HCT116 (cell line): ENCODE results near the gene CDK14. TPM values are rescaled to one million over a fixed set of nuclear protein-coding genes. Genes with fewer than 3 reads are reported as not detected.

ENCODE experiments used
- ATAC-seq: fragments of 200-7000 bp; cut with Tn5 transposase; 2 replicates; pipeline ENCODE4 v1.9.1; 2020; ENCODE audit warnings: mild to moderate bottlenecking, moderate library complexity
- BruUV-seq: library from RNA; stranded (reverse); fragments of 400-500 nt; replicated peaks from 2 replicates; lab custom pipeline; 2021; lab: Mats Ljungman, UMichigan
- CTCF ChIA-PET: fragments of 300-600 bp; sonication (Branson Sonifier 250); formaldehyde crosslinking; loops from one replicate; lab custom pipeline; 2021; ENCODE audit warnings: antibody characterized with exemption; lab: Charles Lee
- POLR2A ChIA-PET: fragments of 300-600, 350-600 bp; sonication (Branson Sonifier 250); formaldehyde crosslinking; loops from one replicate; lab custom pipeline; 2021; ENCODE audit warnings: antibody characterized with exemption; lab: Charles Lee
- RAD21 ChIA-PET, 2 experiments: fragments of 300-600 bp; sonication (Branson Sonifier 250); formaldehyde crosslinking; loops; one replicate each; lab custom pipeline; 2023; ENCODE audit warnings: low total read pairs in 2 of 2; ENCODE audit not compliant: uncharacterized antibody in 2 of 2, unreplicated experiment in 2 of 2, low non-redundant PET in 1 of 2; lab: Charles Lee
- DNase-seq: peaks from one replicate; pipeline ENCODE4 v3.0.0-alpha.2; 2010; ENCODE audit warnings: low read depth, low spot score
- H2AFZ ChIP-seq: fragments of 200-600 bp; shearing (Covaris generic), sonication (generic); 2 replicates; pipeline ENCODE4 v1.6.1; 2017; ENCODE audit warnings: low read depth, mixed run types, mixed read lengths, antibody characterized with exemption, low read length; ENCODE audit not compliant: poor library complexity, severe bottlenecking
- H3K27ac ChIP-seq: 2 replicates; pipeline ENCODE4 v1.5.1; 2012; ENCODE audit warnings: low read depth, low read length
- H3K27me3 ChIP-seq: fragments of 200-600 bp; sonication (generic); 2 replicates; pipeline ENCODE4 v1.6.1; 2016; ENCODE audit warnings: mixed run types, low read length, mixed read lengths; ENCODE audit not compliant: insufficient read depth
- H3K36me3 ChIP-seq, 2 experiments: fragments of 200-500 bp in 1 of 2; fragments of 200-600 bp in 1 of 2; sonication (Bioruptor generic) in 1 of 2; sonication (generic) in 1 of 2; 2 replicates each; pipeline versions ENCODE4 v1.5.1 to v1.6.1; 2014 to 2016; ENCODE audit warnings: low read length in 2 of 2, inconsistent platforms in 1 of 2, mixed read lengths in 1 of 2, mixed run types in 1 of 2; ENCODE audit not compliant: insufficient read depth in 2 of 2, control insufficient read depth in 1 of 2
- H3K4me1 ChIP-seq, 2 experiments: fragments of 200-600 bp in 1 of 2; sonication (generic) in 1 of 2; 2 replicates each; pipeline versions ENCODE4 v1.5.1 to v1.6.1; 2012 to 2017; ENCODE audit warnings: low read length in 2 of 2, inconsistent platforms in 1 of 2, mild to moderate bottlenecking in 1 of 2, mixed read lengths in 1 of 2, mixed run types in 1 of 2, moderate library complexity in 1 of 2; ENCODE audit not compliant: insufficient read depth in 2 of 2, control insufficient read depth in 1 of 2
- H3K4me2 ChIP-seq: fragments of 200-600 bp; sonication (generic); 2 replicates; pipeline ENCODE4 v1.6.1; 2017; ENCODE audit warnings: mixed run types, low read length, mixed read lengths
- H3K4me3 ChIP-seq, 2 experiments: fragments of 200-600 bp in 1 of 2; sonication (generic) in 1 of 2; replicated peaks in 1 of 2; 2 replicates each; pipeline ENCODE4 v1.5.1; 2011 to 2016; ENCODE audit warnings: low read length in 2 of 2, control low read depth in 1 of 2, low read depth in 1 of 2, mild to moderate bottlenecking in 1 of 2, mixed read lengths in 1 of 2, mixed run types in 1 of 2
- H3K79me2 ChIP-seq: fragments of 200-600 bp; sonication (generic); 2 replicates; pipeline ENCODE4 v1.6.1; 2017; ENCODE audit warnings: mild to moderate bottlenecking, mixed run types, low read length, moderate library complexity, mixed read lengths; ENCODE audit not compliant: insufficient read depth
- H3K9ac ChIP-seq: fragments of 200-600 bp; sonication (generic); 2 replicates; pipeline ENCODE4 v1.6.1; 2016; ENCODE audit warnings: low read length, mixed read lengths
- H3K9me2 ChIP-seq: fragments of 200-600 bp; sonication (generic), shearing (Covaris generic); 2 replicates; pipeline ENCODE4 v1.6.1; 2017; ENCODE audit warnings: mixed run types, mild to moderate bottlenecking, moderate library complexity; ENCODE audit not compliant: insufficient read depth
- H3K9me3 ChIP-seq, 2 experiments: fragments of 200-500 bp in 1 of 2; fragments of 200-600 bp in 1 of 2; sonication (Bioruptor generic) in 1 of 2; sonication (generic) in 1 of 2; 2 replicates each; pipeline ENCODE4 v1.6.1; 2014 to 2017; ENCODE audit warnings: low read length in 2 of 2, mixed read lengths in 2 of 2, inconsistent platforms in 1 of 2, low read depth in 1 of 2, mild to moderate bottlenecking in 1 of 2, mixed run types in 1 of 2, moderate library complexity in 1 of 2; ENCODE audit not compliant: control insufficient read depth in 1 of 2, insufficient read depth in 1 of 2
- H4K20me1 ChIP-seq: fragments of 200-600 bp; sonication (generic), shearing (Covaris generic); 2 replicates; pipeline ENCODE4 v1.6.1; 2017; ENCODE audit warnings: mixed run types, mild to moderate bottlenecking, moderate library complexity; ENCODE audit not compliant: insufficient read depth
- ATF3 ChIP-seq: IDR thresholded peaks from 2 replicates; pipeline ENCODE4 v1.6.1; 2012
- CBX3 ChIP-seq: IDR thresholded peaks from 2 replicates; pipeline ENCODE4 v1.6.1; 2012; ENCODE audit warnings: low read depth
- CEBPB ChIP-seq: IDR thresholded peaks from 2 replicates; pipeline ENCODE4 v1.6.1; 2012; ENCODE audit warnings: low read depth
- CTCF ChIP-seq, 3 experiments: fragments of 200-600 bp in 1 of 3; sonication (generic) in 1 of 3; IDR thresholded peaks in 2 of 3; conservative IDR thresholded peaks in 1 of 3; 2 replicates each; pipeline ENCODE4 v1.5.1; 2012 to 2017; ENCODE audit warnings: low read depth in 2 of 3, low read length in 2 of 3, antibody characterized with exemption in 1 of 3, borderline replicate concordance in 1 of 3, control low read depth in 1 of 3, mild to moderate bottlenecking in 1 of 3, mixed read lengths in 1 of 3, mixed run types in 1 of 3, moderate library complexity in 1 of 3; ENCODE audit not compliant: insufficient read depth in 1 of 3
- ELF1 ChIP-seq: IDR thresholded peaks from 2 replicates; pipeline ENCODE4 v1.6.1; 2012; ENCODE audit warnings: low read depth, borderline replicate concordance
- EZH2 ChIP-seq: fragments of 200-600 bp; sonication (generic); IDR thresholded peaks from 2 replicates; pipeline ENCODE4 v1.6.1; 2017; ENCODE audit warnings: antibody characterized with exemption, mixed run types
- EZH2phosphoT487 ChIP-seq: fragments of 200-600 bp; IDR thresholded peaks from 2 replicates; pipeline ENCODE4 v1.6.1; 2018; ENCODE audit warnings: antibody characterized with exemption, borderline replicate concordance
- FOSL1 ChIP-seq: IDR thresholded peaks from 2 replicates; pipeline ENCODE4 v1.6.1; 2012; ENCODE audit warnings: low read depth
- JUND ChIP-seq: IDR thresholded peaks from 2 replicates; pipeline ENCODE4 v1.6.1; 2012
- MAX ChIP-seq: IDR thresholded peaks from 2 replicates; pipeline ENCODE4 v1.6.1; 2012
- POLR2A ChIP-seq: IDR thresholded peaks from 2 replicates; pipeline ENCODE4 v1.7.0; 2011; ENCODE audit warnings: borderline replicate concordance; ENCODE audit not compliant: insufficient read depth, insufficient read length; ENCODE audit errors: extremely low read depth
- SIN3A ChIP-seq: IDR thresholded peaks from 2 replicates; pipeline ENCODE4 v1.6.1; 2012; ENCODE audit warnings: low read depth
- SP1 ChIP-seq: IDR thresholded peaks from 2 replicates; pipeline ENCODE4 v1.6.1; 2012; ENCODE audit warnings: low read depth
- TCF7L2 ChIP-seq: IDR thresholded peaks from 2 replicates; pipeline ENCODE4 v1.7.0; 2011; ENCODE audit warnings: borderline replicate concordance, inconsistent platforms; ENCODE audit not compliant: insufficient read depth, insufficient read length; ENCODE audit errors: extremely low read depth
- YY1 ChIP-seq: IDR thresholded peaks from 2 replicates; pipeline ENCODE4 v1.6.1; 2011; ENCODE audit warnings: low read length, low read depth, moderate library complexity, mild to moderate bottlenecking; ENCODE audit not compliant: insufficient replicate concordance; ENCODE audit errors: extremely low read depth
- ZFX ChIP-seq: fragments of 450-650 bp; IDR thresholded peaks from 2 replicates; pipeline ENCODE4 v1.6.1; 2017
- intact Hi-C: fragments of 100-400 bp; cut with micrococcal nuclease; formaldehyde crosslinking; loops from 2 replicates; pipeline ENCODE4 v1.10.0; 2022
- total RNA-seq: library from RNA; stranded (reverse); gene quantifications from one replicate; pipeline ENCODE4 v1.2.1, GENCODE V29; 2021; ENCODE audit not compliant: unreplicated experiment

Gene CDK14
- total RNA-seq, 1 experiment from 2014 or later: 10.2 TPM

GRCh38 chr7:91112902-91113341 lies 516.8 kb downstream of the CDK14 start:
- no peak overlapping the region for H2AFZ ChIP-seq
- DNase-seq (no peak), ATAC-seq (no peak)
- ChIA-PET RAD21 (no interaction called here), POLR2A (no interaction called here), CTCF (no interaction called here)
- no peak overlapping the region for H3K27ac ChIP-seq
- H3K27me3 ChIP-seq: no peaks in the 10 kb centered on the region
- no peak overlapping the region for H3K4me3 ChIP-seq
- no peaks in the 10 kb centered on the region for H4K20me1 ChIP-seq
- H3K9me3 ChIP-seq: no peaks in the 10 kb centered on the region
- H3K4me2 ChIP-seq: no peak overlapping the region
- TF ChIP-seq TCF7L2 (no peak), CTCF (IDR thresholded peaks at IDR 0.05 in 2 of 3, conservative IDR thresholded peaks at IDR 0.05 in 1 of 3; ENCODE audit: borderline replicate concordance in 1 of 3, insufficient read depth in 1 of 3, low read depth in 2 of 3, low read length in 2 of 3) (no peak), EZH2 (no peak), MAX (no peak), JUND (no peak), ZFX (no peak), FOSL1 (no peak), YY1 (no peak), SP1 (no peak), CBX3 (no peak), EZH2phosphoT487 (no peak), ATF3 (no peak), POLR2A (no peak), SIN3A (no peak), CEBPB (no peak), ELF1 (no peak)
- no peaks in the 10 kb centered on the region for H3K79me2 ChIP-seq
- no TSS peak for BruUV-seq
- no peaks in the 10 kb centered on the region for H3K9me2 ChIP-seq
- intact Hi-C loops: no loop called here
- H3K9ac ChIP-seq: no peak overlapping the region
- H3K36me3 ChIP-seq: no peaks in the 10 kb centered on the region
- H3K4me1 ChIP-seq: no peaks in the 10 kb centered on the region
